Neural progenitor cell (in vitro differentiated cells): Measurements from ENCODE around the gene AP2S1. TPM values are rescaled to one million over a fixed set of nuclear protein-coding genes. Genes with fewer than 3 reads are reported as not detected.

Experiments
- DNase-seq: peaks from one replicate; pipeline ENCODE4 v3.0.0-alpha.2; 2016; ENCODE audit warnings: low spot score
- H2AFZ ChIP-seq: fragments of 200-600 bp; sonication (generic); replicated peaks from 2 replicates; pipeline ENCODE4 v1.6.1; 2016; ENCODE audit warnings: antibody characterized with exemption
- H3F3A ChIP-seq: fragments of 200-600 bp; sonication (generic); 2 replicates; pipeline ENCODE4 v1.6.1; 2016; ENCODE audit warnings: antibody characterized with exemption, low read depth
- H3K27ac ChIP-seq: fragments of 200-600 bp; sonication (generic); 2 replicates; pipeline ENCODE4 v1.5.1; 2016; ENCODE audit warnings: mild to moderate bottlenecking
- H3K27me3 ChIP-seq: fragments of 200-600 bp; sonication (generic); 2 replicates; pipeline ENCODE4 v1.6.1; 2016; ENCODE audit warnings: mild to moderate bottlenecking, moderate library complexity
- H3K36me3 ChIP-seq: fragments of 200-600 bp; sonication (generic); 2 replicates; pipeline ENCODE4 v1.5.1; 2016
- H3K4me1 ChIP-seq: fragments of 200-600 bp; sonication (generic); 2 replicates; pipeline ENCODE4 v1.6.1; 2016; ENCODE audit warnings: mixed run types
- H3K4me2 ChIP-seq: fragments of 200-600 bp; sonication (generic); 2 replicates; pipeline ENCODE4 v1.6.1; 2016
- H3K4me3 ChIP-seq: fragments of 200-600 bp; sonication (generic); 2 replicates; pipeline ENCODE4 v1.5.1; 2016
- H3K79me2 ChIP-seq: fragments of 200-600 bp; sonication (generic); 2 replicates; pipeline ENCODE4 v1.6.1; 2016; ENCODE audit warnings: low read depth
- H3K9ac ChIP-seq: fragments of 200-600 bp; sonication (generic); 2 replicates; pipeline ENCODE4 v1.6.1; 2016
- H3K9me3 ChIP-seq: fragments of 200-600 bp; sonication (generic); 2 replicates; pipeline ENCODE4 v1.5.1; 2016; ENCODE audit warnings: low read depth
- H4K20me1 ChIP-seq: fragments of 200-600 bp; sonication (generic); 2 replicates; pipeline ENCODE4 v1.6.1; 2016; ENCODE audit warnings: low read depth
- H3K27ac Mint-ChIP-seq: 3 replicates; pipeline ENCODE4 v1.8.0; 2021; ENCODE audit warnings: mixed read lengths
- H3K27me3 Mint-ChIP-seq: 2 replicates; pipeline ENCODE4 v1.8.0; 2022; ENCODE audit warnings: low read depth, mild to moderate bottlenecking, inconsistent platforms, moderate library complexity, mixed read lengths; ENCODE audit not compliant: insufficient read depth
- H3K36me3 Mint-ChIP-seq: 3 replicates; pipeline ENCODE4 v1.8.0; 2021; ENCODE audit warnings: mixed read lengths
- H3K4me1 Mint-ChIP-seq: 3 replicates; pipeline ENCODE4 v1.8.0; 2021; ENCODE audit warnings: mixed read lengths
- H3K4me3 Mint-ChIP-seq: 3 replicates; pipeline ENCODE4 v1.8.0; 2021; ENCODE audit warnings: mild to moderate bottlenecking, moderate library complexity, mixed read lengths
- H3K9me3 Mint-ChIP-seq: 3 replicates; pipeline ENCODE4 v1.8.0; 2020; ENCODE audit warnings: mixed read lengths
- CTCF ChIP-seq: fragments of 200-600 bp; sonication (generic); IDR thresholded peaks from 2 replicates; pipeline ENCODE4 v1.5.1; 2017; ENCODE audit warnings: antibody characterized with exemption, mild to moderate bottlenecking
- EZH2 ChIP-seq: fragments of 200-600 bp; sonication (generic); IDR thresholded peaks from 2 replicates; pipeline ENCODE4 v1.6.1; 2017; ENCODE audit warnings: antibody characterized with exemption, mild to moderate bottlenecking, moderate library complexity
- EZH2phosphoT487 ChIP-seq: fragments of 200-600 bp; sonication (generic); IDR thresholded peaks from 2 replicates; pipeline ENCODE4 v1.6.1; 2017; ENCODE audit warnings: antibody characterized with exemption
- total RNA-seq: library from RNA; depleted of rRNA; stranded (reverse); fragments of >200 nt; gene quantifications from 2 replicates; pipeline ENCODE4 v1.2.3, GENCODE V29; 2015; ENCODE audit warnings: low replicate concordance

AP2S1 gene
- total RNA-seq, 1 donor from 2014 or later = 104 TPM

- Mint-ChIP-seq H3K36me3 (peaks cover 2% of the 10 kb centered on the region), H3K27ac (no peak overlapping the region), H3K4me3 (no peak overlapping the region), H3K27me3 (no peaks in the 10 kb centered on the region), H3K4me1 (peaks cover 25% of the 10 kb centered on the region), H3K9me3 (no peaks in the 10 kb centered on the region)
- Histone ChIP-seq H3K4me3 (peak overlapping the region; percentile 95), H3K4me1 (peaks cover 38% of the 10 kb centered on the region), H3K27me3 (no peaks in the 10 kb centered on the region), H3K27ac (no peak overlapping the region), H3K79me2 (peaks cover 83% of the 10 kb centered on the region), H4K20me1 (peaks cover 63% of the 10 kb centered on the region), H2AFZ (no peak overlapping the region), H3K36me3 (no peaks in the 10 kb centered on the region), H3F3A (peaks cover 44% of the 10 kb centered on the region), H3K9ac (peak overlapping the region; percentile 75), H3K9me3 (no peaks in the 10 kb centered on the region), H3K4me2 (peak overlapping the region; percentile 99)
- no peak for DNase-seq
- no peak for TF ChIP-seq EZH2
- TF ChIP-seq EZH2phosphoT487 = no peak
- no peak for TF ChIP-seq CTCF
Observed at GRCh38 chr19:46862503-46862834, 11.8 kb upstream of the AP2S1 start.

- H4K20me1 ChIP-seq = peaks cover 57% of the 10 kb centered on the region
- Mint-ChIP-seq H3K27ac (no peak overlapping the region), H3K4me1 (peaks cover 21% of the 10 kb centered on the region)
Observed at GRCh38 chr19:46861691-46862502, 11.3 kb upstream of the AP2S1 start.

GRCh38 chr19:46860846-46861690 is 10.4 kb upstream of the AP2S1 start, which contains the start of gene ARHGAP35:
Gene ARHGAP35, plus strand, starts transcription at chr19:46860997. Its CDS starts 57,679 bp downstream, at chr19:46918676.
- Mint-ChIP-seq H3K4me1 (peaks cover 20% of the 10 kb centered on the region), H3K27me3 (peaks cover 4% of the 10 kb centered on the region), H3K36me3 (peaks cover under 1% of the 10 kb centered on the region), H3K27ac (peak within 1 kb of the TSS; percentile 75), H3K9me3 (no peaks in the 10 kb centered on the region), H3K4me3 (peak within 1 kb of the TSS; percentile 86)
- peak within 1 kb of the TSS; percentile 83 for H3K9ac ChIP-seq
- H3K4me2 ChIP-seq = peak within 1 kb of the TSS; percentile 99
- no peaks in the 10 kb centered on the region for H3K27me3 ChIP-seq
- H3K4me3 ChIP-seq = peak within 1 kb of the TSS; percentile 95
- peaks cover 71% of the 10 kb centered on the region for H3K79me2 ChIP-seq
- H3K9me3 ChIP-seq = no peaks in the 10 kb centered on the region
- TF ChIP-seq CTCF (no peak), EZH2phosphoT487 (no peak), EZH2 (no peak)
- peaks cover 29% of the 10 kb centered on the region for H3K4me1 ChIP-seq
- no peaks in the 10 kb centered on the region for H3K36me3 ChIP-seq
- H3F3A ChIP-seq = peaks cover 50% of the 10 kb centered on the region
- peaks cover 49% of the 10 kb centered on the region for H4K20me1 ChIP-seq
- DNase-seq = no peak
- peak within 1 kb of the TSS; percentile 99 for H3K27ac ChIP-seq
- peak within 1 kb of the TSS; percentile 89 for H2AFZ ChIP-seq

More at GRCh38 chr19:46861691-46862502, 11.3 kb upstream of the AP2S1 start:
- H3K27me3 ChIP-seq = no peaks in the 10 kb centered on the region
- H3K9me3 ChIP-seq = no peaks in the 10 kb centered on the region
- peak overlapping the region; percentile 95 for H3K4me3 ChIP-seq
- H3K4me2 ChIP-seq = peak overlapping the region; percentile 99
- Mint-ChIP-seq H3K9me3 (no peaks in the 10 kb centered on the region), H3K4me3 (no peak overlapping the region), H3K36me3 (peaks cover 2% of the 10 kb centered on the region), H3K27me3 (no peaks in the 10 kb centered on the region)
- peak overlapping the region; percentile 99 for H3K27ac ChIP-seq
- no peak overlapping the region for H2AFZ ChIP-seq
- H3F3A ChIP-seq = peaks cover 45% of the 10 kb centered on the region
- H3K4me1 ChIP-seq = peaks cover 35% of the 10 kb centered on the region
- no peaks in the 10 kb centered on the region for H3K36me3 ChIP-seq
- TF ChIP-seq EZH2 (no peak), CTCF (no peak), EZH2phosphoT487 (no peak)
- H3K79me2 ChIP-seq = peaks cover 79% of the 10 kb centered on the region
- H3K9ac ChIP-seq = peak overlapping the region; percentile 75
- peak; percentile 54 for DNase-seq
